Prostate gland (tissue), 2 donors: ENCODE results near the gene TOX3.

ENCODE experiments used
- CTCF ChIP-seq, 4 experiments: fragments of 200-600 bp in 2 of 4; fragments of 450-650 bp in 2 of 4; sonication (generic) in 2 of 4; IDR thresholded peaks; 1 replicate in 3 of 4; 2 replicates in 1 of 4; pipeline ENCODE4 v1.5.1; 2016 to 2019; ENCODE audit warnings: antibody characterized with exemption in 4 of 4, mild to moderate bottlenecking in 2 of 4, moderate library complexity in 2 of 4
- POLR2A ChIP-seq: fragments of 450-650 bp; IDR thresholded peaks from one replicate; pipeline ENCODE4 v1.6.1; 2016; ENCODE audit warnings: antibody characterized with exemption, mild to moderate bottlenecking
- POLR2AphosphoS5 ChIP-seq: sonication (generic); formaldehyde crosslinking; IDR thresholded peaks from one replicate; pipeline ENCODE4 v1.6.1; 2017; ENCODE audit warnings: antibody characterized with exemption

GRCh38 chr16:52488837-52489289, 58.1 kb downstream of the TOX3 start:
- TF ChIP-seq CTCF (IDR thresholded peaks at IDR 0.05) (no peak), POLR2A (no peak), POLR2AphosphoS5 (no peak)
